GM18873 (cell line): ENCODE results near the gene JAKMIP3.

Experiments
- ATAC-seq: cut with Tn5 transposase; IDR thresholded peaks from one replicate; pipeline ENCODE4 v1.9.1; 2021; ENCODE audit warnings: mild to moderate bottlenecking, moderate library complexity, moderate number of reproducible peaks; ENCODE audit not compliant: unreplicated experiment, low FRiP score

JAKMIP3 gene

DNA sequence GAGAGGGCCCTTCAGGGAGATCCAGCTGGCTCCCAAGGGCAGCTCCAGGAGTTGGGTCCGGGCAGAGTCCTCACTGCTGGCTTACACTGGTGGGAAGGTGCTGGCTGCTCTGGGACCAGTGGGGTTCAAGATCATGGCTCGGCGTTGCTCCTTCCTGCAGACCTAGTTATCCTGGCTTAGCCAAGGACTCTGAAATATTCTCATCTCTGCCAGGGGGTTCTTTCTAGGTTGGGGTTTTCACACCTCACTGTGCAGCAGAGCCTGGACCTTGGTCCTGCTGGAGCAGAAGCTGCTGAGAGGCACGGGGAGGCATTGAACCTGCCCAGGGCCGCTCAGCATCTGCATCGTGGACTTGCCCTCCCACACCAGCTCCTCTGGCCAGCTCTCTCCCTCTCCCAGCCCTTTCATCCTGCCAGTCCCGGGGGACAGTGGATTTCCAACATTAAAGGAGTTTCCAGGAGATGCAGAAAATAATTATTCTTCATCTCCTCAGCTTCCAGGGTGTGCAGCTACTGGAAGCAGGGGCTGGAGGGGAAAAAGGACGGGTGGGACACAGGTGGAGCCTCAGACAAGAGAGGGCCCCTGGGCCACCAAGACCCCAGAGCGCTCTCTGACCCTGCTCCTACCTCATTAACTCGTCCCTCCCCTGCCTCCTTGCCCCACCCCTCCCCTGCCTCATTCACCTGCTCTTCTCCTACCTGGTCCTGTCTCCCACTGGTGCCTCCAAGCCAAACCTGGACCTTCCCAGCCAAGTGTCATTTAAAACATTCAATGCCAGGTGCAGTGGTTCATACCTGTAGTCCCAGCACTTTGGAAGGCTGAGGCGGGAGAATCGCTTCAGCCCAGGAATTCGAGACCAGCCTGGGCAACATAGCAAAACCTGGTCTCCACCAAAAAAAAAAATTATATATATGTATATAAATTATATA, 42.5 kb downstream of the JAKMIP3 start:
- ATAC-seq = no peak

DNA sequence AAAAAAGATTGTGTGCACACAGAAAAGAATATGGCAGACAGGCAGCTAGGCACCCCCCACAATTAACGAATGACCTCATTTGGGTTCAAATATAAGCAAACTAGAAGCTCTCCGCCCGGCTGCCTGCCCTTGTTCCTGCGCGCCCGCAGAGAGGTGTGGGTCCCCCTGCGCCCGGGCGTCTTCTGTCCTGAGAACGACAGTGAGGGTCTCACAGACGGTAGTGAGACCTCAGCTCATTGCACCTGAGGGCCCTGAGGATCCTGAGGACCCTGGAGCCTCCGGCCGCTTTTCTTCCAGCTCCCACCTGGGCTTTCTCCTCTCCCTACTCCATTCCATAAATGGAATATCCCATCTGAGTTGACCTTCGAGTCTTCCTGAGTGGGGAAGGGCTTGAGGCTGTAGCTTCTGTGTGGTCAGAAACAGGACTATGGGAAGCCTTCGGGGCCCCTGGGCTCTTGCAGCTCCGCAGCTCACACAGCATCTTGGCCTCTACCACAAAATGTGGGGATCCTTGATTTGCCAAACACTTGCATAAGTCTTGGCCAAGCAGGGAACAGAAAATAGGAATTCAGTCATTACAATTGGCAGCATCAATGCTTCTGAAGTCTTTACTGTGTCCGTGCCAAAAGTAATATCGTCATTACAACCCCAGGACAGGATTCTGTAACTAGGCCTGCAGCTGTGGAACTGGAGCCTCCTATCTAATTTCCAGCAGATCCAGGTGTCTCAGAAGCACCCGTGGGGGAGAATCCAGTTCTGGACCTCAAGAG, 43.8 kb downstream of the JAKMIP3 start:
- ATAC-seq = no peak

DNA sequence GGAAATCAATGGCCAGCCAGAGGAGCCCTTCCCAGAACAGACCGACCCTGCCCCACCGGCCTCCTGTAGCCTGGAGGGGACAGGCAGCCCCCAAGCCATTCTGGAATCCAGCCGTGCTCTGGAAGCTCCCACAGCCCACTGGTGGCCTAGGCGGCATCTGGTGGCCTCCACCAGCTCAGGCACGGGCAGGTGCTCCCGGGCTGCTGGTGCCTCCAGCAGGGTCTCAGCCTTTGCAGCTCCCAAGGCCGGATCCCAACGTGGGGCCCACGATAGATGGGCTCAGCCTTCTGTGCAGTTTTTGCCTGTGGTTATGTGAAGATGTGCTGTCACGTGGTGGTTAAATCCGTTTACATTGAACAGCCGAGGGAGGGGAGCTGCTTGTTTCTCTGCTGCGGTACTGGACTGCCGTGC, 44.4 kb downstream of the JAKMIP3 start:
- no peak for ATAC-seq

DNA sequence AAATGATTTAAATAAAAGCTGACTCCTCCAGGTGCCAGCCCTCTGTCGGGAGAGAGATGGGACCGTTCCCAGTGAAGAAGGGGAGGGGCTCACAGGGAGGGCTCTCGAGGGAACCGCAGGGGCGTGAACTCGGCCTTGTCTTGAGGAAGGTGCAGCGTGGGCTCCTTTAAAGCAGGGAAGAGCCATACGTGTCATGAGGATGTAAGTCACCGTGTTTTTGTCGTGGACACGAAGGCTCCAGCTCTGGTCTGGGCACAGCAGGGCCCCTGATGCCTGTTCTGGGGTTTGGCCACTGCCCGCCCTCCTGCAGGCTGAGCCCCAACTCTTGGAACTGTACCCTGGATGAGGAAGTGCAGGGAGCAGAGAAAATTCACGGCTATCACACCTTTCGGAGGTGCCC, 45.0 kb downstream of the JAKMIP3 start:
- ATAC-seq = no peak

DNA sequence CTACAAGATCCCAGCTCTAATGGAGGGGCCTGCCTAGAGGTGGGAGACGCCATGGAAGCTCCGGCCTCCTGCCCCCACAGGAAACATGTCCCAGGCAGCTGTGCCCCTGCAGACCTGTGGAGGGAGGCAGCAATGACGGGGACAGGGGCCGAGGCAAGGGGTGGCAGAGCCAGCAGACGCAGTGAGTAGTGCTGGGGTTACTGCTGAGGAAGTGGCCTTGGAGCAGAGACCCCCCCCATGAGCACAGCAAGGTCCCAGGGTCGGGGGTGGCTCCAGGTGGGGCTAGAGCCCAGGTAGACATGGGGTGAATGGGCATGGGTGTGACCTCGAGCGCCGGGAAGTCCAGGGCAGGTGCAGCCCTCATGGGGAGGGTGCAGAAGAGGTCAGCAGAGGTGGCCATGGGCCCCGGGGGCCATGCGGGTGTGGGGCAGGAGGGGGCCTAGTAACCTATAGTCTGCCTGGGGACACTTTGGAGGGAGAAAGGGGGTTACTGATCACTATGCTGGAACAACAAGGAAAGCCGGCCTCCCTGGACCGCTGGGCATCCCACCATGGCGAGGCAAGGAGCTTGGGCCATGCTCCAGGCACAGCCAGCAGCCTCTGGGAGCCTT, 45.5 kb downstream of the JAKMIP3 start:
- no peak for ATAC-seq

DNA sequence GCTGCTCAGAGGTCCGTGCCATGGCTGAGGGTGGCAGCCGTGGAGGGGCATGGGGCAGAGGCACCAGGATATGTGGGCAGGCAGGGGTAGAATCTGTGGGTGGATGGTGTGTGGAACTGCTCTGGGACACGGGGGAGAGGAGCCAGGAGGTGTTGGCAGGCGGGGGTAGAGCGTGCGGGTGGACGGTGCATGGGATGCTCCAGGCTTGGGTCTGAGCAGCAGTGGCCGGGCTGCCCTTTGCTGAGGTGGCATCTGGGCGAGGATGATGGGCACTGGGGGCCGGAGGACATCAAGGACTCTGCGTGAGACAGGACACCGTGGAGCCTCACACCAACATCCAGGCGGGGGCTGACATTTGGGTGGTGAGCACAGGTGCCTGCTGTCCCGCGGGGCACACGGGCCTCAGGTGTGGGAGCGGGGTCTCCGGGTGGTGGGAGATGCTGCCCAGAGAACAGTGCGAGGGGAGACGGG, 46.2 kb downstream of the JAKMIP3 start:
- no peak for ATAC-seq

DNA sequence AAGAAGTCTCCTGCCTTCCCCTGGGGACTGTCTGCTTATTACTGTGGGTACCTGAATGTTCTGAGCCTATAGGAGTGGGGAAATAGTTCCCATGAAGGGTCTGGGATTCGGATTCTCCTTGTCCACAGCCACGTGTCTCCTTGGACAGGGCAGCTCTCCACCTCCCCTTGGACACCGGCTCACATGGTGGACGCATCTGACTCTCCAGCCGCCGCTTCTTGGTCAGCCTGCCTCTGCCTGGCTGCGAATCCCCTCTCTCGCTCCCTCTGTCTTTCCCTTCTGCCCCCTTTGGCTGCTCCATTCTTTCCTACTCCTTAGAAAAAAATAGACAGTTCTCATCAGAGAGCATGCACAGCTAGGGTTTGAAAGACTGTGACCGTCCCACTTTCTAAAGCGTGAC, 46.9 kb downstream of the JAKMIP3 start:
- ATAC-seq = no peak

DNA sequence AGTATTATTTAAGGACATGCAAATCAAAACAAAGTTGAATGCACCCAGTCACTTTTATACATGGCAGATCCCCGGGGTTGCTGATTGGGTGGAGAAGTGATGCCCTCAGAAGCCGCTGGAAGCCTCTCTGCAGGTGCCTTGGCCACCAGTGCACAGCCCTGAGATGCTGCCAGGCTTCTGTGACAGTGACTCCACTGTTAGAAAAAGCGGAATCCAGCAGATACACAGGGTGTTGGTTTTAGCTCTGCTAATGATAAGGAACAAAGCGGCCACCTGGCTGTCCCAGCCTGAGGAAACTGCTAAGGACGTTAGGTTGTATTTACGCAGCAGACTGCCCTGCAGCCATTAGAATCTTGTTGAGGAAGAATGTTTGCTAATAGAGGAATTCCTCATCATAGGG, 47.5 kb downstream of the JAKMIP3 start:
- no peak for ATAC-seq

DNA sequence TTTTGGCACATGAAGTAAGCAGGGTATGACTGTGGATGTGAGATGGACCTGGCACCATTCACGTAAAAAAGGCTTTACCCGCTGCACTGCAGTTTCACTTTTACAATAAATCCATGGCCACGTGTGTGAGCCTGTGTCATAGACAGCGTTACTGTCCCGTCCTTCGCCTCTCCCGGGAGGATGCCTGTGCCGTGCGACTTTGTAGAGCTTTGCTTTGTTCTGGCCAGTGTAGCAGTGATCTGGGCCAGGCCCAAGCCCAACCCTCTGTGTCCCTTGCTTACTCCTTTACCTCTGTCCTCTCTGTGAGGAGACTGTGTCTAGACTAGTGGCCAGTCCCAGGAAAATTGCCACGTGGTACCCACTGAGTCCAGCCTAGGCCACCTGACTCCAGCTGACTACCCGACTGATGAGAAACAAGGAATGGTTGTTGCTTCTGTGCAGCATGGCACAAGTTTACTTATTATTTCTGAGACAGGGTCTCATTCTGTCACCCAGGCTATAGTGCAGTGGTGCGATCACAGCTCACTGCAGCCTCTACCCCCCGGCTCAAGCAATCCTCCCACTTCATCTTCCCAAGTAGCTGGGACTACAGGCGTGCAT, 48.1 kb downstream of the JAKMIP3 start:
- no peak for ATAC-seq

DNA sequence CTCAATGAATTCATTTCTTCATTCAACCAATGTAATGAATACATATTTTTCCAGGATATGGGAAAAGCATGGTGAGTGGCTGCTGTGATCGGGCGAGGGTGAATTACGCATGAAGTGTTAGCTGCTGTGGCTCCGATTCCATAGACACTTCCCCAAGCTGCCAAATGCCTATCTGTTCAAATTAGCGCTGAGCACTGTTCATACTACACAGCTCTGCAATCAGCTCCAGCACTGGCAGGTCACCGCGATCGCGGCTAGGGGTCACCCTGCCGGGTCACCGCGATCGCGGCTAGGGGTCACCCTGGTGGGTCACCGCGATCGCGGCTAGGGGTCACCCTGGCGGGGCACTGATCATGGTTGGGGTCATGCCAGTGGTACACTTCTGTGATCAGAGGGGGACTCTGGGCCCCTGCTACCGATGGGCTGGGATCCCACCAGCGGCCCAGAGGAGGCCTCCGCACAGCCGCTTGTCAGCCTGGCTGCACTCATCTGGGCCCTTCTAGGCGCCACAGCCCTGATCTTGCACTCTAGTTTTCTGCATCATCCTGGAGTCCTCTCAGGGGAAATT, 49.3 kb downstream of the JAKMIP3 start:
- no peak for ATAC-seq
